ENCODE measurements around the gene OXTR.
"Not testable (repeated sequence)": the region's sequence is repeated elsewhere in the genome, so short reads cannot be mapped to it uniquely, and the experiment has no call there.

OXTR gene

DNA sequence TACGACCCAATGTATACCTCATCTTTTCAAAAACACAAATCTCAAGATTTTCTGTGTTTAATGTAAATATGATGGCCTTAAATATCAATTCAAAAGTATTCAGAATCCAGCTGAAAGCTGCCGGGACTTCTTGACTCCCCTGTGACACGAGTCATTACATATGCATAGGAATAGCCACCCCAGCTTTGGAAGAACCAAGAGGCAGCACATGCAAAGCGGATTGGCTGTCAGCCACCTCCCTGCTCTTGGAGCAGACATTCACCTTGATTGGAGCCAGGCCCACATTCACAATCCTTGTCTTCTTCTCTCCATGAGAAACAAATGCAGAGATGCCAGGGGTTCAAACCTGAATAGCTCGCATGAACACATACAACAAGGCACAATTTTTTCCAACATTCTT lies 46.6 kb downstream of the OXTR start:
- DNase-seq (ENCODE audit: low read depth), result no peak
- TF ChIP-seq, protein P1, sequence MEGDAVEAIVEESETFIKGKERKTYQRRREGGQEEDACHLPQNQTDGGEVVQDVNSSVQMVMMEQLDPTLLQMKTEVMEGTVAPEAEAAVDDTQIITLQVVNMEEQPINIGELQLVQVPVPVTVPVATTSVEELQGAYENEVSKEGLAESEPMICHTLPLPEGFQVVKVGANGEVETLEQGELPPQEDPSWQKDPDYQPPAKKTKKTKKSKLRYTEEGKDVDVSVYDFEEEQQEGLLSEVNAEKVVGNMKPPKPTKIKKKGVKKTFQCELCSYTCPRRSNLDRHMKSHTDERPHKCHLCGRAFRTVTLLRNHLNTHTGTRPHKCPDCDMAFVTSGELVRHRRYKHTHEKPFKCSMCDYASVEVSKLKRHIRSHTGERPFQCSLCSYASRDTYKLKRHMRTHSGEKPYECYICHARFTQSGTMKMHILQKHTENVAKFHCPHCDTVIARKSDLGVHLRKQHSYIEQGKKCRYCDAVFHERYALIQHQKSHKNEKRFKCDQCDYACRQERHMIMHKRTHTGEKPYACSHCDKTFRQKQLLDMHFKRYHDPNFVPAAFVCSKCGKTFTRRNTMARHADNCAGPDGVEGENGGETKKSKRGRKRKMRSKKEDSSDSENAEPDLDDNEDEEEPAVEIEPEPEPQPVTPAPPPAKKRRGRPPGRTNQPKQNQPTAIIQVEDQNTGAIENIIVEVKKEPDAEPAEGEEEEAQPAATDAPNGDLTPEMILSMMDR (IDR thresholded peaks at IDR 0.05; ENCODE audit: low read length, missing control alignments), result no peak
- H3K4me3 ChIP-seq (replicated peaks; ENCODE audit: low read depth, low read length), result no peak overlapping the region

DNA sequence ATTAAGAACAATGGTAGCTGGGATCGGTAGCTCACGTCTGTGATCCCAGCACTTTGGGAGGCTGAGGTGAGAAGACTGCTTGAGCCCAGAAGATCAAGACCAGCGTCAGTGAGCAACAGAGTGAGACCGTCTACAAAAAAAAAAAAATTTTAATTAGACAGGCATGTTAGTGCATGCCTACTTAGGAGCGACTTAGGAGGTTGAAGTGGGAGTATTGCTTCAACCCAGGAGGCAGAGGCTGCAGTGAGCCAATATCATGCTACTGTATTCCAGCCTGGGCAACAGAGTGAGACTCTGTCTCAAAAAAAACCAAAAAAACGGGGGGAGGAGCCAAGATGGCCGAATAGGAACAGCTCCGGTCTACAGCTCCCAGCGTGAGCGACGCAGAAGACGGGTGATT lies 53.7 kb downstream of the OXTR start:
- H3K4me3 ChIP-seq (replicated peaks; ENCODE audit: low read depth, low read length); DNase-seq (ENCODE audit: low read depth): not testable (repeated sequence)

DNA sequence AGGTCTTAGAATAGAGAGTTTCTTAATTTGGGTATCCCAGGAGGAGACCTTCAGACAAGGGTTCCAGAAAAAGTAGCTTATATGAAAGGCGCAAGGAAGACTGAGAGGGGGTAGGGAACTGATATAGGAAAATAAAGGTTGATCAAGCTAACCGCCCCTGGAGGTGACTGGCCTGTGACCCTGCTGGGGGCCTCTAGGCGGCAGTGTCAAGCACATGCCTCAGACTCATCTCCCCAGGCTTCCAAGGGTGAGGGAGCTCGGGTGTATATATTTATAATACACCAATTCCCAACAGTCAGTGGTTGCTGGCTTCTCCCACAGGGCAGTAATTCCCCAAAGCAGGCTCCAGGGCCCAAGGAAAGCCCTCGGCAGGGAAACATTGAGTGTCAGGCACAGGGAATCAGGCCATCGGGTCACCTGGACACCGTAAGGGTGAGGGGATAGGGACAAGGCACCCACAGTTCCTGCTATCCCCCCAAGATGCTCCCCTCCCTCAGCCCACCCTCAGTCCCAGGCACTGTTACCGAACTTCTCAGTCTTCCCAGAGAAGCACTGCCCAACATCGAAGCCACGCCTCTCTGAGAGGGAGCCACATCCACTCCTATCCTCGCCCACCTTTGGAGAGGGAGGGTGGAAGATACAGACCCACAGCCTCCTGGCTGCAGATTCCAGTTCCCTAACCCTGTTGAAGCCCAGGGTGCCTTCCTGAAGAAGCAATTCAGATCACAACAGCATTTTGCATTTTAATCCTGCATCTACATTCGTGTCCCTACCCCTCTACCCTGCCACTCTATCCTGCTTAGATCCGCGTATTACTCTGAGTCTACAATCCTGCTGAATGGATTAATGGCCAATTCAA lies 55.3 kb downstream of the OXTR start:
- TF ChIP-seq, protein P1 (IDR thresholded peaks at IDR 0.05; ENCODE audit: low read length, missing control alignments), result peak; percentile 58
- no peak overlapping the region for H3K4me3 ChIP-seq (replicated peaks; ENCODE audit: low read depth, low read length)
- peak; percentile 7 for DNase-seq (ENCODE audit: low read depth)

DNA sequence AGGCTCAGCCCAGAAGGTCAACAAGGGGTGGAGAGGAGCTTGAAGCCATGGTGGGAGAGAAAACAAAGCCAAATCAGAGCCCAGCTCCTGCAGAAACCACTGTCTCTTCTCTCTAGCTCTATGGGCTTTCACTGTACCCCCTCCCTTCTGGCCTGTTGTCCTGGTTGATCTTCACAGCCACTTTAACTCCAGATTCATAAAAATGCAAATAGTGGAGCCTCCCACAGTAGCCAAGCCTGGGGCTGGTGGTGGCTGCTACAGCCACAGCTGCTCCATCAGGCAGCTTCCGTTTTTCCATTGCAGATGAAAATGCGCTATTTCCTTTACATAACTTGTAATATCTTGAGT lies 56.5 kb downstream of the OXTR start:
- TF ChIP-seq, protein P1 (IDR thresholded peaks at IDR 0.05; ENCODE audit: low read length, missing control alignments), result no peak
- H3K4me3 ChIP-seq (replicated peaks; ENCODE audit: low read depth, low read length), result no peak overlapping the region
- no peak for DNase-seq (ENCODE audit: low read depth)

DNA sequence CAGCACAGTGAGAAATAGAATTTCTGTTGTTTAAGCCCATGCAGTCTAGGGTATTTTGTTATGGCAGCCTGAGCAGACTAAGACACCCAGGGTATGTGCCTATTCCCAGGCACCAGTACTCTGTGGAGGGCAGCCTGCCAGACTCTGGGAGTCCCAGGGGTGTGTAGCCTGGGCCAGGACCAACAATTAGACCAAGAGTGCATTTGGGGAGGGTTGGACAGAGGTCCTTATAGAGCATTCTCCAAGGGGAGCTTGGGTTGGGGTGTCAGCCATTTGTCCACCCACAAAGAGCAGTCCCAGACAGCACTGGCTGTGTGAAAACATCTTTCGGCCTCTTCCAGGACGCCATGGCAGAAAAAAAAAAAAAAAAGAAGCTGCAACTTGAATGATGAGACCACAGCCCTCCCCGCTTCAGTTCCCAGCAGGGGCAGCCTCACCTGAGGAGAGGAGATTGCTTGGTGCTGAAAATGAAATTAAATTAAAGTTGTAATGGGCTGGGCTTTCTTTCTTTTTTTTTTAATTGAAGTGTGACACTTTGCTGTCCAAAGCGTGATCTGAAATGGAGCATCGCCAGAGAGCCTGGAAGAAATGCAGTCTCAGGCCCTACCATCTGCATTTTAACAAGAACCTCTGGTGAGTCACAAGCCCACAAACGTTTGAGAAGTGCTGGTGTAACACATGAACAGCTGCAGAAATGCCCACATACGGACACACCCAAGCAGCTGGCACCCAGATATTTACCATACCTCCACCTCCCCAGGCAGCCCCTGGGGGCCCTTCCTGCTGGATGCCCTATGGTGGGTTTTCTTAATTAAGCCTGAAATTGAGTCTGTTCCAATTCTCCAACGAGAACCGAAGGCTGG lies 57.1 kb downstream of the OXTR start:
- H3K4me3 ChIP-seq (replicated peaks; ENCODE audit: low read depth, low read length), result no peak overlapping the region
- TF ChIP-seq, protein P1 (IDR thresholded peaks at IDR 0.05; ENCODE audit: low read length, missing control alignments), result no peak
- no peak for DNase-seq (ENCODE audit: low read depth)

DNA sequence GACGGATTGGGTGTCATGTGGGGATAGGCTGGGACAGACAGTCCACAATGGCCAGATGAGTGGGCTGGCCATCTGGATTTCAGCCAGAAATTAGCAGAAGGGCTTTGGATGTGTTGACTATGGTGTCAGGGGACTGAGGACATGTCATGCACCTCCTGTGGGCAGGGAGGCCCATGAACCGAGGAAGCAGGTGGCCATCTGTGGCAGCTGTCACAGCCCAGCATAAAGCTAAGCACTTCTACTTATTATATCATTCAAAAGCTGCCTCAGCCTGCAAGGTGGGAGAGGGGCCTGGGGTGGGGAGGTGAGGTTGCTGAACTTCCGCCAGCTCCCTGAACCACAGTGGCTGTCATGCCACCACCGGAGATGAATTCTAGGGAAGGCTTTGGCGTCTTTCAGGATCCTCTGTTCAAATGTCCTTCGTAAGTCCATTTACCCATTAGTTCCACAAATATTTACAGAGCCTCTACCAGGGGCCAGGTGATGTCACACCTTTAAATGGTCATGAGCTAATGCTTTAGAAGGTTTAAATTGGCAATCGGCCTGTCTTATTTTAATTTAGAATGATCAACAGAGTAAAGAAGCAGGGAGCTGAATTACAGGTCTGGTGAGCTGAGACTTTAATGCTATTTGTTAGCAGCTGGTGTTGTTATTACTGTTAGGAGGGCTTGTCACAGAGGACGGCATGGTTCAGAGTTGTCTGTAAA lies 59.5 kb downstream of the OXTR start:
- TF ChIP-seq, protein P1 (IDR thresholded peaks at IDR 0.05; ENCODE audit: low read length, missing control alignments), result no peak
- H3K4me3 ChIP-seq (replicated peaks; ENCODE audit: low read depth, low read length), result no peak overlapping the region
- DNase-seq (ENCODE audit: low read depth), result no peak

DNA sequence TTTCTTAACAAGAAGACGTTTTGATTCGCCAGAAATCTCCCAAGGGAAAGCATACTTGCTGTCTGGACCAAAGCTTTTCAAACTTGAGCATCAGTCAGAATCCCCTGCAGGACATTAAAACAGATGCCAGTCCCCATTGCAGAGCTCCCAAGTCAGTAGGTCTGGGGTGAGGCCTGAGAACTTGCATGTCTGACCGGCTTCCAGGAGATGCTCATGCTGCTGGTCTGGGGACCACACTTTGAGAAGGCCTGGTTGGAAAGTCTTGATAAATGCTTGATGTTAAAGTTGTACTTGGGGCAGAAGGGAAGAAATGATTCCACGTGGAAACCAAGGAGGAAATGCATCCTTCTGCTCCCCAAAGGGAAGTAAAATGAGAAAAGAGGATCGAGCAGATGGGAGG lies 60.1 kb downstream of the OXTR start:
- no peak for DNase-seq (ENCODE audit: low read depth)
- TF ChIP-seq, protein P1 (IDR thresholded peaks at IDR 0.05; ENCODE audit: low read length, missing control alignments), result no peak

More for the DNA sequence above, 60.1 kb downstream of the OXTR start:
- no peak overlapping the region for H3K4me3 ChIP-seq (replicated peaks; ENCODE audit: low read depth, low read length)

Measured in fibroblast of pulmonary artery (primary cell).